Activated T-helper 1 cell treated with anti-CD3 and anti-CD28 coated beads, Interleukin-12 subunit alpha, Interleukin-12 subunit beta, Interleukin-2, Interleukin-4 antibody, amounts not matched to agents 30 ng/mL and 10 ng/mL and 1 ng/mL, durations not matched to agents 14 hours and 24 hours and 36 hours (primary cell): ENCODE measurements around the gene UROS. TPM values are rescaled to one million over a fixed set of nuclear protein-coding genes. Genes with fewer than 3 reads are reported as not detected.

Experiments used
- DNase-seq: peaks from one replicate; pipeline ENCODE4 v3.0.0; 2021; ENCODE audit warnings: low spot score
- H3K27ac Mint-ChIP-seq: one replicate; pipeline ENCODE4 v1.8.0; 2021; ENCODE audit warnings: mild to moderate bottlenecking, mixed read lengths
- H3K27me3 Mint-ChIP-seq: one replicate; pipeline ENCODE4 v1.8.0; 2022; ENCODE audit warnings: mild to moderate bottlenecking, moderate library complexity, mixed read lengths; ENCODE audit not compliant: insufficient read depth
- H3K36me3 Mint-ChIP-seq: one replicate; pipeline ENCODE4 v1.8.0; 2021; ENCODE audit warnings: low read depth, mixed read lengths
- H3K4me1 Mint-ChIP-seq: one replicate; pipeline ENCODE4 v1.8.0; 2021; ENCODE audit warnings: low read depth, mixed read lengths
- H3K4me3 Mint-ChIP-seq: one replicate; pipeline ENCODE4 v1.8.0; 2021; ENCODE audit warnings: mild to moderate bottlenecking, moderate library complexity, mixed read lengths
- H3K9me3 Mint-ChIP-seq: one replicate; pipeline ENCODE4 v1.8.0; 2021; ENCODE audit warnings: mixed read lengths
- intact Hi-C: fragments of 100-400 bp; cut with micrococcal nuclease; formaldehyde crosslinking; loops from one replicate; pipeline ENCODE4 v1.15.1; 2024
- total RNA-seq: library from RNA; stranded (reverse); gene quantifications from 2 replicates; pipeline ENCODE4 v1.2.3, GENCODE V29; 2022

The UROS gene
- 49.0 and 57.8 TPM in 2 replicates for total RNA-seq

DNA sequence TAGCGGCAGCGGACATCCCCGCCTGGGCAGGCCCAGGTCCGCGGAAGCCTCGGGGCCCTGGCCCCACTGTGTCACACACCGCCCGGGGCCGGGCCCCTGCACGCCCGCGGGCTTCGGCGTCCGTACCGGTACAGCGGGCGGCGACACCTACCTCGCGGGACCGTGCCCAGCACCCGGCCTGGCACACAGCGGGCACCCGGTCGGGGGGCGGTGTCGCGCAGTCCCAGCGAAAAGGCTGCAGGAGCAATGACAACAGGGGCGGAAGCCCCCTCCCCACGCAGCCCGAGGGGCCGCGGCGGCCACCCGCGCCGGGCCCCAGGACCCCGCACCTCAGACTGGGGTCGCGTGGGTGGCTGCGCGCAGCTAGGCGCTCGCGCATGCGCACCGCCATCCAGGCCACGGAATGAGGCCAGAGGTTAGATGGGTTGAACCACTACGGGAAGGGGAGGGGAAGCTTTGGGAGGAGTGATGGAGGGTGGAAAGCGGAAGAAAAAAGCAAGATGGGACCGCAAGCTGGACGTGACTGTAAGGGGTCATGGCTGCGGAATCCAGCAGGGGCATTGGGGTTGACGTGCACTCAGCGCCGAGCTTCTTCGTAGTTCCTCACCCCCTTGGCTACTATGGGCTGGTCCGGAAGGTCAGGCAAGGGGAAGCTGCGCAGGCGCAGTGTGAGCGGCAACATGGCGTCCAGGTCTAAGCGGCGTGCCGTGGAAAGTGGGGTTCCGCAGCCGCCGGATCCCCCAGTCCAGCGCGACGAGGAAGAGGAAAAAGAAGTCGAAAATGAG is at the start of gene UROS, which contains the start of gene BCCIP:
UROS (minus strand) TSS at position 381 of the 785 bp plus-strand sequence. CDS start 6,759 bp downstream, outside the sequence.
BCCIP (plus strand) TSS at position 669 of the 785 bp plus-strand sequence; CDS start at position 681, 12 bp downstream.
- Mint-ChIP-seq H3K4me1 (peaks cover 11% of the 10 kb centered on the region), H3K36me3 (peaks cover 12% of the 10 kb centered on the region), H3K27me3 (no peaks in the 10 kb centered on the region), H3K4me3 (peak within 1 kb of the TSS; percentile 87), H3K9me3 (no peaks in the 10 kb centered on the region), H3K27ac (peak within 1 kb of the TSS; percentile 41)
- intact Hi-C loops: loop anchor here (1.0 to 10.0 kb wide), 4 partner anchors 73 to 1021 kb away; partner anchors contain the start of genes ABRAXAS2, EDRF1 and FANK1
- DNase-seq: peak; percentile 86

DNA sequence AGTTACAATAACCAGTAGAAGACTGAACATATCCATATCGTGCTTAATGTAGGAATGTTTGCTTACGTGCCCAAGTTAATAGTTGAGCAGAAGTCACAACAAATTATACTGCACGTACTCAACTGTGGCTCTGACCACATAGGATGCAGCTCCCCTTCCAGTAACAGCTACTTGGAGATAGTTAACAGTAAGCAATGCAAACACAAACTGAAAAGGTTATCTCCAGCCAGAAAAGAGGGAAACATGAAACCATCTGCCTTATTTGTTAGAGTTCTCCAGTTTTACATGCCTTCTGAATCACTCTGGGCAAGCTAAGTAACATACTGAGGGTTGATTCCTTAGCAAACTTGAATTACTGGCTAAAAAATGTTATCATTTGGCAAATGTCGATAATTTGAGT is 48.3 kb upstream of the UROS start:
- DNase-seq: no peak
- no peaks in the 10 kb centered on the region for H3K4me1 Mint-ChIP-seq
- H3K27ac Mint-ChIP-seq: no peak overlapping the region
- peaks cover 5% of the 10 kb centered on the region for H3K9me3 Mint-ChIP-seq
- H3K27me3 Mint-ChIP-seq: peaks cover 2% of the 10 kb centered on the region
- intact Hi-C loops: no loop called here
- peaks cover 5% of the 10 kb centered on the region for H3K36me3 Mint-ChIP-seq
- H3K4me3 Mint-ChIP-seq: no peak overlapping the region

DNA sequence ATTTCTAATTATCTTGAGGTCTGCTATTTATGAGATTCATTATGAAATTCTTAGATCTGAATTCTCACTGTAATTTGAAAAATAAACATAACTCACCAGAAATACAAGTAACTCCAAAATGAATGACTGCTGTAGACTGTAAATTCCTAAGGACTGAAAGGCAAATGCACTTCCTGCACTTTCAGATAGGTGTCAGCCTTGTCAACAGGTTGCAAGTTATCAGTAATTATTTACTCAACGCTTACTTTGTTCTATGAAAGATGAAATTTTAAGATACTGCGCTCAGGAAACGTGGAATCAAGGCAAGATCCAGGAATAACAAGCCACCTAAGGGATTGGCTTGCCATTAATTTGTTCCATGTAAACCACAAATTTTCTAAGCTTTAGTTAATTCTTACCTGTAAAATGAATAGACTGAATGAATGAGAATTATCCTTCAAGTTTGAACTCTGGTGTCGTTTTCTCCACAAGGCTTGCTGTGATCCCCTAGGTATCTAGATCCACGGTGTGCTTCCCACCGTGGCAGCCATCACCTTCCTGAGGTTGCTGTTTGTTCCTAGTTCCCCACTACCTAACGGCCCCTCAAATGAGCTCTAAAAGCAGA is 45.4 kb upstream of the UROS start:
- Mint-ChIP-seq H3K9me3 (no peaks in the 10 kb centered on the region), H3K27ac (no peak overlapping the region), H3K4me1 (no peaks in the 10 kb centered on the region), H3K27me3 (peaks cover 2% of the 10 kb centered on the region), H3K36me3 (no peaks in the 10 kb centered on the region), H3K4me3 (no peak overlapping the region)
- DNase-seq: no peak
- intact Hi-C loops: no loop called here

DNA sequence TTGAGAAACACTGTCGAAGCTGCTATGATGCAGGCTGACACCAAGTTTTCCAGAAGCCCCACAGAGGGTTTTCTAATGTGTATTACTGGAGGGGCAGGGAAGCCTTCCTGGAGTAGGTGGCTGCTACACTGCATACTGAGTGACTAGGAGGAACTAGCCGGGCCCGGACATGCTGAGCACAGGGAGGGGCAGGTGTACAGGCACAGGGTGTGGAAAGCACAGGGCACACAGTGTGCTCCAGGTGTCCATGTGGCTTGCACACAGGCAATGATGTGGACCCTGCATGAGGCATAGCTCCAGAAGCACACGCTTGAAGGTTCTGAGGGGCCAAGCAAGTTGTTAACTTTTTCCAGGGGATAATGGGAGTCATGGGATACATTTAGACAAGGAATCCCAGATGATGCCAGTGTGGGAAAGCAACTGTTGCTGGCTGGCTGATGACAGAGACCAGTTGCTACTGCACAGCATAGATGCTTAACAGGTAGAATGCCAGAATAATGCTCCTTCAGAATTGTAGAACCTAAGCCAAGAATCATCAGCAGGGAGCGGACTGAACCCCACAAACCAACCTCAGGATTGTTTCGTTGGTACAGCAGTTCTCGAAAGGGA is 43.5 kb upstream of the UROS start:
- peaks cover 2% of the 10 kb centered on the region for H3K27me3 Mint-ChIP-seq
- H3K4me1 Mint-ChIP-seq: no peaks in the 10 kb centered on the region
- no peak for DNase-seq
- H3K27ac Mint-ChIP-seq: no peak overlapping the region
- no peaks in the 10 kb centered on the region for H3K36me3 Mint-ChIP-seq
- no peaks in the 10 kb centered on the region for H3K9me3 Mint-ChIP-seq
- intact Hi-C loops: no loop called here
- no peak overlapping the region for H3K4me3 Mint-ChIP-seq

DNA sequence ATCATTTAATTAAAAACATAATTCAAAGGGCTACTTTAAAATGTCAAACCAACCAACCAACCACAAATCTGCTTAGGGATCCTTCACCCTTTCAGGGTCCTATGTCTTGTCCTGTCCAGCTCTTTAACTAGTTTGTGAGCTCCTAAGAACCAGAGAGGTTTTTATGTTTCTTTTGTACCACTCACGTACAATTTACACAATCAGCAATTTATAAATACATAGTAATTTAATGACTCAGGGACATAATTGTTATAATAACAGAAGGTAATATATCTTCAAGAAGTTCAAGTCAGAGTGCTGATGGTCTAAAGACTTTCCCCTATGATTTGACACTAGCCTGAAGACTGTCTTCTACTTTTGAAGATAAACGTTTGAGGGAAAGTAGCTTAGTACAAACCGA is 42.1 kb upstream of the UROS start:
- no peak for DNase-seq
- Mint-ChIP-seq H3K4me3 (no peak overlapping the region), H3K4me1 (no peaks in the 10 kb centered on the region), H3K27me3 (peaks cover 2% of the 10 kb centered on the region), H3K27ac (no peak overlapping the region), H3K36me3 (no peaks in the 10 kb centered on the region), H3K9me3 (no peaks in the 10 kb centered on the region)
- intact Hi-C loops: no loop called here

DNA sequence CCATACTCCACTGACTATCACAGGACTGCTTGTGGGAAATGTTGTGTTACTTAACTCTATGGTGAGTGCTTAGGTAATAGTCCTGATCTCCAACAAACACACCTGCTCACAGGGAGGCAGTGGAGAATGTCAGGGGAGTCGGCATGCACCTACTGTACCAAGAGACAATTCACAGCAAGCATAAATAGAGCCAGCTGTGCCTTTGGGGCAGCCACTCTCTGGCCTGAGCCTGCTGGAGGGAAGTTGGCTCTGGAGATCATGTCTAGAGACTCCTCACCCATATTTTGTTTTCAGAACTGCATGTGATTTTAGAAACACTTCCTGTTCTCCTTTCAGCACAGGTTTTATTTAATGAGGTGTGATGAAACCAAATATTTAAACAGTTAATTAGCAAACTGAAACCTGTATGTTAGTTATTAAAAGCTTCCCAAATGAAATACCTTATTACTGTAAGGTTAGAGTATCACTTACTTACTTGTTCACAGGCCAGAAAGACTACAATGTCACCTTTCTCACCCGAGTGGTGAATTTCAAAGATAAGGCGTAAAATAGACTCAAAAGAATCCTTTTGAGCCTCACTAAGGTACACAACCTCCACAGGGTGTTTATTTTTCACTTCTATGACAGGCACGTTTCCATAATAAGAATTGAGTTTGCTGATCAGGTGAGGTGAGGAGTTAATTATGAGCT is 36.2 kb upstream of the UROS start:
- intact Hi-C loops: no loop called here
- H3K36me3 Mint-ChIP-seq: peaks cover 2% of the 10 kb centered on the region

DNA sequence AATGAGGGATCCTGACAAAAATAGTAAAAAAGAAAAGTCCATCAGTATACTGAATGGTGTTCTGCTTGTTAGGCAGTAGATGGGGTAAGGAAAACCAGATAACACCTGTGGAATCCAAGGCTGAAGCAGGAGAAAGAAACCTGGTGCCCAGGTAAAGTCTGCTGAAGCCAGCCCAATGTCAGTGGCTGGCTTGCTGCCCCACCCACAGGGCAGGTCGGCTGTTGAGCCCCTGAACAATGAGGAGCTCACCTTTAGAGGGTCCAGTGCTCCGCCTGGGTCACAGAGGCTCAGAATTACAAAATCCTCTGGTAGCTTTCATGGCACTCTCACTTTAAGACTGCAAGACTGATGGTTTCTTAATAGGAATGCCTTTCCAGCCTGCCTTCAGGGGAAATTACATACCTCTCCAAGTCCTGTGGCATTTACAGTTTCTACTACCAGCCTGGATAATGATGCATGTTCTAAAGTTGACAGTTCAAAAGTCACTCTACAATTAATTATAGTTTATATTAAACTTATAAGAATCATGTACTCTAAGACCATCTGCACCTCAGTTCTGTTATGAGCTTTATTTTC is 34.2 kb upstream of the UROS start:
- DNase-seq: no peak
- intact Hi-C loops: no loop called here
- Mint-ChIP-seq H3K36me3 (peaks cover 5% of the 10 kb centered on the region), H3K4me1 (no peaks in the 10 kb centered on the region), H3K4me3 (no peak overlapping the region), H3K9me3 (no peaks in the 10 kb centered on the region), H3K27ac (no peak overlapping the region), H3K27me3 (no peaks in the 10 kb centered on the region)

More for the DNA sequence above, 36.2 kb upstream of the UROS start:
- Mint-ChIP-seq H3K9me3 (no peaks in the 10 kb centered on the region), H3K27me3 (no peaks in the 10 kb centered on the region), H3K4me1 (no peaks in the 10 kb centered on the region), H3K27ac (no peak overlapping the region), H3K4me3 (no peak overlapping the region)
- DNase-seq: no peak

DNA sequence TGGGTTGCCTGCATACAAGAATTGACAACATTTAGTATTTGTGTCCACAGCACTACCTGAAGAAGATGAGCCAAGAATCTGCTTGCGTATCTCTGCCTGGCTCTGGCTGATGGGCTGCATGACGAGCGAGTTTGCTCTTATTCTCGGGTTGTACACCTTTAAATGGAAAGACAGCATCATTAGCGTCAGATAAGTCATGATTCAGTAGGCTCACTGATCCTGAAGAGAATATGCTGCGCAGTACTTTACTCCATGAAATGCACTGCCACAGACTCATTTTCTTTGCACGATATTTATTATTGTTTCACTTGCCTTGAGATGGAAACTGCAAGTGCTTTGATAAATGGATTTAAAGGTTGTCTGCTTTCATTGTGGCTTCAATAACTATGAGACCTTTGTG is 29.4 kb upstream of the UROS start:
- H3K4me3 Mint-ChIP-seq: no peak overlapping the region
- intact Hi-C loops: no loop called here
- H3K4me1 Mint-ChIP-seq: no peaks in the 10 kb centered on the region
- peaks cover 14% of the 10 kb centered on the region for H3K36me3 Mint-ChIP-seq
- DNase-seq: no peak
- H3K27me3 Mint-ChIP-seq: no peaks in the 10 kb centered on the region
- no peaks in the 10 kb centered on the region for H3K9me3 Mint-ChIP-seq
- H3K27ac Mint-ChIP-seq: no peak overlapping the region

DNA sequence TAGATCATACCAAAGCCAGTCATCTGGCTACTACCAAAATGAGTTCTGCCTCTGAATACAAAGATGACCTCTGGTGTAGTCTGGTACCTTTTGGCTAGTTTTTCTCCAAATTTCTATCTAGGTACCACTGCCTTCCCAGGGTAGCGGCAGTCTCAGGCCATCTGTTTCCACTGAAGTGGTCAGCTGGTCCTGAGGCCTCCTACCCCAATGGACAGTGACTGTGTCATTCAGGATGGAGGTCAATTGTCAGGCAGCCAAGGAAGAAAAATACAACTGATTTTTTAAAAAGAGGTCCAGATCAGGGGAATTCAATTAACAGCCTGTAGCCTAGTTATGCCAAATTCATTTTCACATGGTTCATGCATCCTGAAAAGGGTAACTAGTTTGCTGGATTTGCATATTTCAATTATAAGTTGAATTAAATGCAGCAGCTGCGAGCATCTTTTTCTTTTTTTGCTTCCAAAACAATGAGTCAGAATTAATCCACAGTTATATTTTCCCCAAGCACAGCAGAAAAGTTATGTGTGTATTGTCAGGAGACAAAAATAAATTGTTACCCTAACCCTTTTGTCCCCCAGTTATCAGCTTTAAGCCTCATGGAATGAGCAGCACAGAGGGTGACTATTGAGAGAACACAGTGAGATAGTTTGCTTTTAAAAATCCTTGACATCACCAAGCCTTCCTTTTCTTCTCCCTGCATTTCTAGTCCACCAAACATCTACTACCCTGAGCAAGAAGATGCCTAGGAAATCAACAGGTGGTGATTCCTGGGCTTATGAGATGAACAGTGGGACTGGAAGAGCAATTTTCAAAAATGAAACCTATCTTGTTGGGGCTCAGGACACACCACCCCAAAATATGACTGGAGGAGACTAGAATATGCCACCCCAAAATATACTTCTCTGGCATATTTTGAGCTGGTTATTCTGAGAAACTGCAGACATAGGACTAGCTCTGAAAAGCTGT is 28.0 kb upstream of the UROS start:
- Mint-ChIP-seq H3K36me3 (peaks cover 14% of the 10 kb centered on the region), H3K9me3 (no peaks in the 10 kb centered on the region), H3K27me3 (no peaks in the 10 kb centered on the region), H3K27ac (no peak overlapping the region), H3K4me3 (no peak overlapping the region), H3K4me1 (no peaks in the 10 kb centered on the region)
- intact Hi-C loops: no loop called here
- no peak for DNase-seq

DNA sequence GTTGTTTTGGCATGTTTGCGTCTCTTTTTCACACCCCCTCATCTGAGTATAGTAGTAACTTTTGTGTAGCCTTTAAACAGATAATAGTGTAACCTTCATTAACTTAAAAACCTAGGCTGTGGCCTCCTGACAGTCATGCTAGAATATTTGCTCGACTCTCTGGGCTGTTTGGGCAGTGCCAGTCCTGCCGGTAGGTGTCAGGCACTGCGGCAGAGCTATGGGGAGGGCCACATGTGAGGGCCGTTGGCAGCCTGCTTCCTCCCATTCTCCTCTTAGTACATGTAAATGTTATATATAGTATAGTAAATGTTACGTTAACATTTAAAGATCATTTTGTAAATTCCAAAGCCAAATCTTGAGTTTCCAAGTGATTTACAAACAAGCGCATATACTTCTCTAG is 26.4 kb upstream of the UROS start:
- peaks cover 14% of the 10 kb centered on the region for H3K36me3 Mint-ChIP-seq
- H3K27ac Mint-ChIP-seq: no peak overlapping the region
- intact Hi-C loops: no loop called here
- H3K27me3 Mint-ChIP-seq: no peaks in the 10 kb centered on the region
- no peak for DNase-seq
- H3K9me3 Mint-ChIP-seq: no peaks in the 10 kb centered on the region
- no peaks in the 10 kb centered on the region for H3K4me1 Mint-ChIP-seq
- no peak overlapping the region for H3K4me3 Mint-ChIP-seq

DNA sequence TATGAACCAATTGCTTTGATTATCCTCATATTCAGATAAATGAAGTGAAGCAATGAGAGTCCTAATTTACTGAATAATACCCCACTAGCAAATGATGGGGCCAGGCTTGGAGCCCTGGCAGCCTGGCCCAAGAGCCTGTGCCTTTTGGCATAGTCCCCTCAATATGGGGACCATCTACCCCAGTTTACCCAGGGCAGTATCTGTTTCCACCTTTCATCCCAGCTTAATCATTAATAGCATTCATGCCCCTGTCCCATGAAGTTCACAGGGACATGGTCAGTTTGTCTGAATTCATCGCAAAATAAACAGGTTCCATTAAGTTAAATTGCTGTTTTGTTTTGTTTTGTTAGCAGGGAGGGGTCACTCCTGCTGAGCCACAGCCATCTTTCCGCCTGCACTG is 25.8 kb upstream of the UROS start:
- Mint-ChIP-seq H3K27ac (no peak overlapping the region), H3K4me1 (no peaks in the 10 kb centered on the region), H3K27me3 (no peaks in the 10 kb centered on the region), H3K9me3 (no peaks in the 10 kb centered on the region), H3K36me3 (peaks cover 14% of the 10 kb centered on the region), H3K4me3 (no peak overlapping the region)
- intact Hi-C loops: no loop called here
- DNase-seq: no peak

DNA sequence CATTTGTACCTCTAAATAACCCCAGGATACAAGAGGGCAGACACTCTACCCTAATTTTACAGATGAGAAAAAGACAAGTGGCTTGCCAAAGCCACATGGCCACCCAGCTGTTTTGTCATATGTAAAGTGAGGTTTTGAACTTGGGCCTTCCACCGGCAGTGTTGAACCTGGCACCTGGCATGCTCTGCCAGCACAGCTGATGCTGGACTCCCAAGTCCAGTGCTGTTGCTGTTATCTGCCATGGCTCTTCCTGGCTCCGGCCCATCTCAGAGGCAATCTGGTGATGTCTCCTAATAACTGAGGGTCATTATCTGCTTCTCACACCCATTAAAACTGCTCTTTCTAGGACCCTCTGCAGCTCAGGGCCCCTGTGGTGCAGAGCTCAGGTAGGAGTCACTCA is 25.3 kb upstream of the UROS start:
- Mint-ChIP-seq H3K9me3 (no peaks in the 10 kb centered on the region), H3K36me3 (peaks cover 12% of the 10 kb centered on the region), H3K27ac (no peak overlapping the region), H3K27me3 (no peaks in the 10 kb centered on the region), H3K4me1 (no peaks in the 10 kb centered on the region), H3K4me3 (no peak overlapping the region)
- no peak for DNase-seq
- intact Hi-C loops: no loop called here
